Fibroblast of skin of scalp (primary cell): Measurements from ENCODE around the gene OR10H3. TPM values are rescaled to one million over a fixed set of nuclear protein-coding genes. Genes with fewer than 3 reads are reported as not detected.
"Not testable (repeated sequence)": the region's sequence is repeated elsewhere in the genome, so short reads cannot be mapped to it uniquely, and the experiment has no call there.

ENCODE experiments used
- DNase-seq: peaks from one replicate; pipeline ENCODE4 v3.0.0-alpha.2; 2013
- polyA plus RNA-seq, 2 experiments: library from polyadenylated mRNA; unstranded; fragments of 120-200 nt; gene quantifications; one replicate each; pipeline ENCODE4 v1.2.1, GENCODE V29; 2013; ENCODE audit not compliant: insufficient read length in 2 of 2

OR10H3 gene, protein sequence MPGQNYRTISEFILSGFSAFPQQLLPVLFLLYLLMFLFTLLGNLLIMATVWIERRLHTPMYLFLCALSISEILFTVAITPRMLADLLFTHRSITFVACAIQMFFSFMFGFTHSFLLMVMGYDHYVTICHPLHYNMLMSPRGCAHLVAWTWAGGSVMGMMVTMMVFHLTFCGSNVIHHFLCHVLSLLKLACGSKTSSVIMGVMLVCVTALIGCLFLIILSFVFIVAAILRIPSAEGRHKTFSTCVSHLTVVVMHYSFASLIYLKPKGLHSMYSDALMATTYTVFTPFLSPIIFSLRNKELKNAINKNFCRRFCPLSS
- polyA plus RNA-seq (2013, experiment 1 of 2; ENCODE audit: insufficient read length): not detected
- polyA plus RNA-seq (2013, experiment 2 of 2; ENCODE audit: insufficient read length): not detected

DNA sequence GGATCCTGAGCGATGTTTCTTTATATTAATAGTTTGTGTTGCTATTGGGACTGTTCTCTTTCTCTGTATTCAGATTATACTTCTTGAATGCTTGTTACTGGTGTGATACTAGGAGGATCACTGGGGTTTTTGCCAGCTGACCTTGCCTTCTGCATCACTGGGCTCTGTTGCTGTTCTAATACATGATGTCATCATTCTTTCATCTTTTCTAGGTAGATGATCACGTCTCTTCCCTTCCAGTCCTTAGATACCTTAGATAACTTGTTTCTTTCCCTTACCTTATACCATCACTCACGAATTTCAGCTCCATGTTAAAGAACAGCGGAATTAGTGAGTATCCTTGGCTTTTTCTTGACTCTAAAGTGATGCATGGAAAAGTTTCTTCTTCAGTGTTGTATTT, at the start of gene OR10H3:
Gene OR10H3 (plus strand): TSS at position 264 of the 400 bp plus-strand sequence. CDS start 3,408 bp downstream, outside the sequence.
- DNase-seq: no peak

DNA sequence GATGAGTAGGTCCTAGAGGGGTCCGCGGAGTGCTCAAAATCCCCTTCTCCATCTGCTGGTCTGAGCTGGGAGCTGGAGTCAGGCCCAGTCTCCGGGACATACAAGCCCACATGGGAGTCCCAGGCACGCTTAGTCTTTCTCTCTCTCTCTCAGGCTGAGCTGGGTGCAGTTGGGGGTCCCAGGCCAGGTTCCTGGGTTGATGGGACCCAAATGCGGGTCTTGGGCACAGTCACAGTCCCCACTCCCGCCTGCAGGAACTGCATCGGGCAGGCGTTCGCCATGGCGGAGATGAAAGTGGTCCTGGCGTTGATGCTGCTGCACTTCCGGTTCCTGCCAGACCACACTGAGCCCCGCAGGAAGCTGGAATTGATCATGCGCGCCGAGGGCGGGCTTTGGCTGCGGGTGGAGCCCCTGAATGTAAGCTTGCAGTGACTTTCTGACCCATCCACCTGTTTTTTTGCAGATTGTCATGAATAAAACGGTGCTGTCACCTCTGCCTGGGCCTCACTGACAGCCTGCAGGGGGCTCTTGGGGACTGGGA, 41.1 kb upstream of the OR10H3 start:
- DNase-seq: no peak

DNA sequence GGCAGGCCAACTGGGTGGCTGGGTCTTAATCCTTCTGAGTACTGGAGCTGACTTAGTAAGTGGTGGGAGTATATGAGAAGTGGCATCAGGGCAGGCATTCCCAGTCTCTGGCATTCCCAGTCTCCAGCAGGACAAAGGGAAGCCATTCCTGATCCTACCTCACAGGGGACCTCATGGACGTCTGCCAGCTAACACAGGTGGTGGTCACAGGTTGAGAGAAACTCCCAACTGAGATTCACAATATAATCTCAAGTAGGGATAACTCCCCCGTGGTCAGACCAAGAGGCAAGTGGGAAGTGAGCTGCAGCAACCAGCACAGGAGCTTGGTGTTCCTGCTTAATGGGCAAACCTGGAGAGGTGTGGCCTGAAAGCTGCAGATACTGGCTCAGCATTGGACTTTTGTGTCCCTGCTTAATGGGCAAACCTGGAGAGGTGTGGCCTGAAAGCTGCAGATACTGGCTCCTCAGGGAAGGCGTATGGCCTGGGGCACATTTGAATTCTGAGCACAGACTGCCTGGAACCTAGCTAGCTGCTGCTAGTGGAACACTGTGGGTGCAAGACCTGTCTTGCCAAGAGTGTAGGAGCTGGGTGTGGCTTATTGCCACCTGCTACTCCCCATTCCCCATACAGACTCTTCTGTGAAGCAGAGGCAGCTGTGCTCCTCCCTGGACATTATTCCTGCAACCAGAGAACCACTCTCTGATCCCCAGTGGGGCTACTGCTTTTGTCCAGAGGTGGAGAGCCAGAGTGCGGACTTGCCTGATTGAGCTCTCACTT, 35.8 kb upstream of the OR10H3 start:
- no peak for DNase-seq

DNA sequence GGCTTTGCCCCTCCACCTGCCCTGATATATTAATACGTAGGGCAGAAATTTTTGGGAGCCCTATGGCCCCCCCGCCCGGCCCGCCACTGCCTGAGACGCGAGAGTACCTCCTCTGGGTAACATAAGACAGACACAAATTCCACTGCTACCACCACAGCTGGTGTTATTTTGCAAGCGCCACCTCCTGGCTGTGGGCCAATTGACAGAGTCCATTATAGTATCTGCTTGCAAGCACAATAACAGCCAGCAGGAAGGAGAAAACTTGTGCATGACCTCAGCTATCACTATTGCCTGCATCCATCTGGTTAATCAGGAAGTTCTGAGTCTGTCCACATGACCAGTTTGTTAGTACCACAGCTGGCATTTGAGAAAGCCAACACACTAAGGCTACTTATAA, 35.3 kb upstream of the OR10H3 start:
- peak; percentile 29 for DNase-seq

DNA sequence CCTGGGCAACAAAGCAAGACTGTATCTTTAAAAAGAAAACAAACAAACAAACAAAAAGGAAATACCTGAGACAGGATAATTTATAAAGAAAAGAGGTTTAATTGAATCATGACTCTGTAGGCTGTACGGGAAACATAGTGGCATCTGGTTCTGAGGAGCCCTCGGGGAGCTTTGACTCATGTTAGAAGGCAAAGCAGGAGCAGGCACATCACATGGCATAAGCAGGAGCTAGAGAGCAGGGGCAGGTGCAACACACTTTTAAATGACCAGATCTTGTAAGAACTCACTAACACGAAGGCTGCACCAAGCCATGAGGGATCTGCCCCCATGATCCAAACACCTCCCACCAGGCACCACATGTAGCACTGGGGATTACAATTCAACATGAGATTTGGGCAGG, 23.1 kb upstream of the OR10H3 start:
- DNase-seq: no peak

DNA sequence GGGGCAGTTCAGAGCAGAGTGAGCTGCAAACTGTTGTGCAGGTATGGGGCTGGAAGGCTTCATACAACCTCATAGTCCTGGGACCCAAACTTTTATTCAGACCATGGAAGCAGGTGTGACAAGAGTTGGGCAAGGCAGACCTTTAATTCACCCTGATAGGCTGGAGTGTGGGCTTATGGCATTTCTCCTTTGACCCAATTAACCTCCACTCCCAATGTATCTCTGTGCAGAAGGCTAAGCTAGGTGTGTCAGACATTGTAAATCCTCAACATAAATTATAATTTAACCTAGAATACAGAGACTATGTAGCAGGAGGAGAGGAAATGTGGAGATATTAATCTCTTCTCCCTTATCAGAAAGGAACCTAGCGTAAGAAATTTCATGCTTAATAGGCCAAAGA, 22.1 kb upstream of the OR10H3 start:
- no peak for DNase-seq

DNA sequence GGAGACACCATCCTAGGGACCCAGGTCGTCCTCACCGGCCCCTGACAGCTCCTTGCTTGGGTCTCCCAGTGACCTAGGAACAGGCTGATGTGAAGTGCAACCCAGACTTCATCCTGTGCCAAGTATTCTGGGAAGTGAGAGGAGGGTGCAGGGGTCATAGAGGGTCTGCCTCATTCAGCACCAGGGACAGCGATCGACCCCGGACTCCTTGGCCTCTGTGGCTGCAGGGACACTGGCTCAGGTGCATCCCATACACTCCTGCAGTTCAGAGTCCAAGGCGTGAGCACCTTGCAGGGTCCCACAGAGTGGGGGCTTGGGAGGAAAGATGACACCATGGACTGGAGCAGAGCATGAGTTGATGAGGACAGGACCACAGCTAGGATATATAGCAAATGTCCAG, 20.0 kb upstream of the OR10H3 start:
- DNase-seq: no peak

DNA sequence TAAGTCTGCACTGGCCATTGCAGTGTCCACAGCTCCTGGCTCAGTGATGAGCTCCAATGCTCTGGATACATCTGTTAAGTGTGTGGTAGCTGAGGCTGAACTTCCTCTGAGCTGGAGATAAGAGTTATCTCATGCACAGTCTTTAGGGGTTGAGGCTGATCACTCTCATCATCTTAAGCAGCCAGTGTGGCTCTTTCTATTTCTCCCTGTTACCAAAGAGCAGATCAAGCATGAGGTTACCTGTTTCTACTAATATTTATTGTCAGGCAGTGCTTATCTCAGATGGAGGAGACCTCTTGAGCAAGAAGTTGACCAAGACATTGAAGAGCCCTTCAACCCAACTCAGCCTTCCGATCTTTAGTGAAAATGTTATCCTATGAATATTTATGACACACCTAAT, 16.5 kb upstream of the OR10H3 start:
- DNase-seq: no peak

DNA sequence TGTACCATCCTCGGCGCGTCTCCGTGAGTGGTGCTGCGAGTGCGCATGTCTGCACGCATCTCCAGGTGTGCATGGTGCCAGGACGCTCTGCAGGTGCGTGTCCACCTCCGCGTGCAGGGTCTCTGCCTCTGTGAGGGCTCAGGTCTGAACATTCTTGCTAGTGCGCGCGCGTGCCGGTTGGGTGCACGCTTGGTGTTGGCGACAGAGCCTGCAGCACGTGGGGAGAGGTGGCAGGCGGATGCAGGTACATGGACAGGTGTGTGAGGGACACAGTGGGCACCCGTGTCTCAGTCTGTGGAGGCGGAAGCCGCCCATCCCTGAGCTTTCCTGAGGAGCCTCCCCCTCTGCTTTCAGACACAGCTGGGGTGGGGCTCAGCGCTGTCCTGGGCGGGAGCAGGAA, 14.8 kb upstream of the OR10H3 start:
- DNase-seq: no peak

DNA sequence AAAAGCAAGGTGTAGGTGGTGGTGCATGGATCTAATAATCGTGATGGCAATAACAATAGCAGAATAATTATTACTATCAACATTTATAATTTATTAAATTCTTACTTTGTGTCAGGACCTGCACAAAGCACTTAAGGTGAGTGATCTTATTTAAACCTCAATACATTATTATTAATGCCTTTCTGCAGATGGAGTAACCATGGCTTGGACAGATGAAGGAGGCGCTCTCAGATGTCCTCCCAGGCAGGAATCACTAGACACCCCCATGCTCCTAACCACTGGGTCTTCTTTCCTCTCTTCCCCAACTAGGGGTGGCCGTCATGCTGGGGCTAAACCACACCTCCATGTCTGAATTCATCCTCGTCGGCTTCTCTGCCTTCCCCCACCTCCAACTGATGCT, 10.1 kb upstream of the OR10H3 start, which contains the start of gene OR10H2:
Gene OR10H2 (plus strand): TSS at position 301 of the 400 bp plus-strand sequence. CDS start 20 bp downstream, at position 321.
- DNase-seq: no peak

DNA sequence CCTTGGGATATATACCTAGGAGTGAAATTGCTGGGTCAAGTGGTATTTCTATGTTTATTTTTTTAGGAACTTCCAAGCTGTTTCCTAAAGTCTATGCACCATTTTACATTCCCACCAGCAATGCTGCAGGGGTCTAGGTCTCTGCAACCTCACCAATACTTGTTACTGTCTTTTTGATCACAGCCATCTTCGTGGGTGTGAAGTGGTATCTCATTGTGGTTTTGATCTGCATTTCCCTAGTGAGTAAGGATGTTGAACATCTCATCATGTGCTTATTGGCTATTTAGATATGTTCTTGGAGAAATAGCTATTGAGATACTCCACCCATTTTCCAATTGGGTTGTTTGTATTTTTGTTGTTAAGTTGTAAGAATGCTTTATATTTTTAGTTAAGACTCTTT, 7.2 kb upstream of the OR10H3 start:
- no peak for DNase-seq

DNA sequence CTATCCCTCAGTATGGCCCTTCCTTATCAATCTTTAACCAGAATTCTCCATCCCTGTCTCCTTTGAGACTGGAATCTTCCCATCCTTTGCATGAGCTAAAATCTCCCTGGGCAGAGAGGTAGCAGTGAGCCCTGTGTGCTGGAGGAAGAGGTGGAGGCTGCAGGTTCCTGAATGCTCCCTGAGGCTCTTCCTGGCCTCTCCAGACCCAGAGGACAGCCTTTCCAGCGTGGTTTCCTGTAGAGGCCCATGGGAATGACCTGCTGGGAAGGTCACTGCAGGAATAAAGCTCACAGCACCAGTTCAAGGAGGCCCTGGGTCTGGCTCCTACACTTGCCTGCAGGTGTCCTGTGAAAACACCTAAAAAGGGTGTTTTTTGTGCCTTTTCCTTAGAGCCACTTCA, 5.4 kb upstream of the OR10H3 start:
- DNase-seq: no peak

DNA sequence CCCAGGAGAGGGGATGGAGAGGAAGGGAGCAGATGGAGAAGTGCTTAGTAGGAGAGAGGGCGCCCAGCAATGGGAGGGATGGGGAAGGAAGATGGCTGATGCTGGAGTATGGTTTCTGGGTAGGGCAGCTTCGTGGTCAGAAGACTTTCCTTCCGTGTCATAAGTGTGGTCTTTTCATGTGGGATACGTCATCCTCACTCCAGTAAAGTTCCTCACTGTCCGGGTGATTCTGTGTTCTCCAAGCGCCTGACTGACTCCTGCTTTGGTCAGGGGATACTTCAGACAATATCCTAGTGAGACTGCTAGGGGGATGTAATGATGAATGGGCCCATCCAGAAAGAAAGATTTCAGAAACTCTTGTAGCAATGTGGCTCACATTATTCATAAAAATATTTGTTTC, 3.9 kb upstream of the OR10H3 start:
- no peak for DNase-seq

DNA sequence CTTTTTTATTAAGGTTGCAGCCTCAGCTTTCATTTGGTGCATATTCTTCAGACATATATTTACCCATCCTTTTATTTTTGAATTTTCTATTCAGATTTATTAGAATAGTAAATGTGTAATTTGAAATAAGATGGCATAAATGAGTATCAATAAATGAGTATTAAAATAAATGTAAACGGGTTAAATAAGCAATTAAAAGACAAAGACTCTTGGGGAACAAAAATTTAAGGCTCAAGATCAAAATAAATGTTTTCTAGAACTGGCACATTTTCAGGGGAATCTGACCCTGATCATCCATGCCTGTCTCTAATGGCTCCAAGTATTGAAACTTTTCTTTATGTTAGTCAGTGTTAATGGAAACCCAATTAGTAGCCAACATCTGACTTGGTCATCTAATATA, 3.0 kb downstream of the OR10H3 start:
- no peak for DNase-seq

DNA sequence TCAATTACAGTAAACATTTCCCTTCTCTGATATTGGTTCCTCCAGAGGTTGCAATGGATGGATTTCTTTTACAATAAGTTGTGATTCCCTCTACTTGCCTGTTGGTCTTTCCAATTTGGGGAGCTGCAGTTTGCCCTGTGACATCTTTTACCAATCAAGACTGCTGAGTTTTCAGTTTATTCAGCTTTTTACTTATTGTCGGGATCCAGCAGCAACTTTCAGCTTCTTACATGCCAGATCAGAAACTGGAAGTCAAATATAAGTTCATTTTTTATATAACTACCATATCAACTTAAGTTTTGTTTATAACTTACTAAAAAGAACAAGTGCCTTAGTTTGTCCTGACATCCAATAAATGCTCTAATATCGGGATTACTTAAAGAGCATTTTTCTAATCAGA, 10.5 kb downstream of the OR10H3 start:
- no peak for DNase-seq

DNA sequence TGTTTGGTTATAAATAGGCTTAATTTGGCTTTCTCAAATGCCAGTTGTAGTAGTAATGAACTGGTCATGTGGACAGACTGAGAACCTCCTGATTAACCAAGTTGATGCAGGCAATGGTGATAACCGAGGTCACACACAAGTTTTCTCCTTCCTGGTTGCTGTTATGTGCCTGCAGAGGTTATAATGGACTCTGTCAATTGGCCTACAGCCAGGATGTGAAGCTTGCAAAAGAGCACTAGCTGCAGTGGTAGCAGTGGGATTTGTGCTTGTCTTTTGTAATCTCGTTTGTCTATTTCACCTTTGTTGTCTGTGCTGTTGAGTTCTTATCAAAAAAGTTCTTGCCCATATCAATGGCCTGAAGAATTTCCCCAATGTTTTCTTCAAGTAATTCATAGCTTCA, 20.6 kb downstream of the OR10H3 start:
- no peak for DNase-seq

DNA sequence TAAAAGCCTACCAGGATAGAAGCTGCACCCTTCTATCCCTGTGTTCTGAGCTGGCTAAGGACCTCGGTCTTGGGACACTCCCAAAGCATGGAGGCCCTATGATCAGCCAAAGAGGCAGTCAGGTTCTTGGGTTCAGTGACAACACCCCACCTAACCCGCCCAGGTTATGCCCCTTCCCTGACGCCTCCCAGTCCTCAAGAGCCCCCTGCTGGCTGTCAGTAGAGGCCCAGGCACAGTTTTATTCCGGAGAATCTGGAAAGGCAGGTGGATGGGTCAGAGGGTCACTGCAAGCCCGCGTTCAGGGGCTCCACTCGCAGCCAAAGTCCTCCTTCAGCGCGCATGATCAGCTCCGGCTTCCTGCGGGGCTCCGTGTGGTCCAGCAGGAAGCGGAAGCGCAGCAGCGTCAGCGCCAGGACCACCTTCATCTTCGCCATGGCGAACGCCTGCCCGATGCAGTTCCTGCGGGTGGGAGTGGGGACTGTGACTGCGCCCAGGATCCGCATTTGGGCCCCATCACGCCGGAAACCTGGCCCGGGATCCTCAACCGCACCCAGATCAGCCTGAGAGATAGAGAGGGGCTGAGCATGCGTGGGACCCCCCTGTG, 22.3 kb downstream of the OR10H3 start:
- DNase-seq: no peak

DNA sequence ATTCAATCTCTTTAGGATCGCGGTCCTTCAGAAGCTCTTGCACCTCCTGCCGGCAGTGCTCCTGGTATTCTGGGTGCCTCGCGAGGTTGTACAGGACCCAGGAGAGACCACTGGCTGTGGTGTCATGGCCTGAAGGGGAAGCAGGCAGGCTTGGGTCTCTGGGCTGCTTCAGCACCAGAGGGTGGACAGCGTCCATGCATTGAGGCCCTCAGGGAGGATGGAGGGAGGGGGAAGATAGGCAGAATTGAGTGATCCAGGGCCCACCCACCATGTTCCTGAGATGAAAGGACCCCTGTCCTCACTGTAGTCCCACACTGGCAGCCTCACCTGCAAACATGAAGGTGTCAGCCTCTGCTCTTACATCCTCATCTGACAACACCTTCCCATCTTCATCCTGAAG, 31.8 kb downstream of the OR10H3 start:
- no peak for DNase-seq

DNA sequence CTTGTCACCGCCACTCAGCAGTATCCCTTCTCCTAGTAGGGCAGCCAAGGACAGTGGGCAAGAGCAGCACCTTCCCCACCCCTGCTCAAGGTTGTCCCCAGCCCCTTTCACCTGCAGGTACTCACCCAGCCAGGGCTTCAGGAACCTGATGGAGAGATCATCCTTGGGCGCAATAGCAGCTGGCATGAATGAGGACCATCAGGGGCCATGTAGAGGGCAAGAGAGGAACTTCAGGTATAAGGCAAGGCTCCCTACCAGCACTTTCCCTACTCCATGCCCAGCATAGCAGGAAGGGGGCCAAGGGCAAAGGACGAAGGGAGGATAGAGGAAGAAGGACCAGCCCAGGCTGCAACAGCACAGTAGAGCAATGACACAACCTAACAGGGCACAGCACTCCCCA, 36.4 kb downstream of the OR10H3 start:
- not testable (repeated sequence) for DNase-seq

DNA sequence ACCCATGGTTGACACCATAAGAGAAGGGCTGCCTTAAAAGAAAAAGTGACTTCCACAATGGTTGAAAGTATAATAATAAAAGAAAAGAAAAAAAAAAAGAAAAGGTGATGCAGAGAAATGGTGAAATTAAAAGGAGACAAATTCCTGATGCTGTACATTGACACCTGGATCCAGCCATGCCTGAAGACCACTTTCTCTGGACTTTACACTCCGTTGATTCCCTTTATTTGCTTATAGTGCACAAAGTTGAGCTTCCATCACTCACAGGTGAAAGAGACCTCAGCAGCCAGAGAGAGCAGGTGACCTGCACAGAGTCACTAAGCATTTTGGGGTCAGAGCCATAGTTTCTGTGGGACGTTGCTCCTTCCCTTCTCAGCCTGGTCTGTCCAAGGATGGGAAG, 37.5 kb downstream of the OR10H3 start:
- no peak for DNase-seq

DNA sequence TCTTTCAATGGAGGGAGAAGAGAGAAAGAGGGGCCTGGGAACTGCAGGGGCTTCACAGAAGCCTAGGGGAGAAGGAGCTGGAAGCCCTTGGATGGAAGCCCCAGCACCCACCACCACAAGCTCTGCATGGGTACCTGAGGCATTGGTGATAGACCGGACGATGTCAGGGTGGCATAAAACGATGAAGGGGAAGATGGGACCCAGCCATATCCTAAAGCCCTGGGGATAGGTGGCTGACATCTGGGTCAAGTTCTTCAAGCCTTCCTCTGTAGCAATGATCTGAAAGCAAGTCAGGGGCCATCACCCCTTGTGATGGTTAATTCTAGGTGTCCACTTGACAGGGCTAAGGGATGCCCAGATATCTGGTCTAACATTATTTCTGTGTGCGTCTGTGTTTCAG, 38.5 kb downstream of the OR10H3 start:
- no peak for DNase-seq

DNA sequence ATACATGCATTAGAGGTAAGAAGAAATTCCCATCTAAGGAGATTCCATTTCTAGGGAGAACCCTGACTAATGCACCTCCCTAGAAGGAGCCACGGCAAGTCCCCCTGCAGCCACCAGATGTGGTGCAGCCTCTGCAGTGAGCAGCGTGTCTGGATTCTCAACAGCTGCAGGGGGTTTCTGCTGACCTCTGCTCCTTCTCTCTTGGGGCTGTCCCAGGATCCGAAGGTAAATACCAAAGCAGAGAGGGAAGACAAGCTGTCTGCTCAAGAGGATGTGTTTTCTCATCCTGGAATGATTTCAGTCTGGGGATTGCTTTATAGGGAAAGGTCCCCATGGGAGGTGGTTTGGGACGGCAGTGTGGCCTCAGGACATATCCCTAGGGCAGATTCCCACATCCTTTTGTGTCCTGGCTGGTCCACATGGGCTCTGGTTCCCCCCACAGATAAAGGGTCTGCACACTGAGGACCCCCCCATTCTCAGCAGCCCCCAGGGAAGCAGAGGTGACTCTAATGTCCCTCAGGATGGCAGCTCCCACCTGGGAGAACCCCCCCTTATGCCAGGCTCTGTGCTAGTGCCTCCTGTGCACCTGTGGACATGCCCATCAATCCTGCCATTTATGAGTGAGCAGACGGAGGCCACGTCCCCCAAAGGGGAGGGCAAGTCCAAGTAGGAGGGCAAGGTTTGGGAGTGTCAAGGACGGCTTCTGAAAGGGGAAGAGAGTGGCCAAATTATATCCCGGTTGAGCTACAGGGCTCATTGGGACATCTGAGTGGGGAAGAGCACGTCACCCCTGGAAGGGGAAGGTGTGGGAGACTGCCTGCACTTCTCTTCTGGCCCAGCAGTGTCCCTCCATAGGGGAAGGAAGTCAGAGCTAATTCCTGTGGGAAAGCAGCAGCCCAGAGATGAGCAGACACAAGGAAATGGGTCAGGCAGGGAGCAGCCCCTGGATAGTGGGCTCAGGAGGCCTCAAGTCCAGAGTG, 39.5 kb downstream of the OR10H3 start:
- no peak for DNase-seq
